ENCODE measurements around the gene C6orf15.

Gene C6orf15

DNA sequence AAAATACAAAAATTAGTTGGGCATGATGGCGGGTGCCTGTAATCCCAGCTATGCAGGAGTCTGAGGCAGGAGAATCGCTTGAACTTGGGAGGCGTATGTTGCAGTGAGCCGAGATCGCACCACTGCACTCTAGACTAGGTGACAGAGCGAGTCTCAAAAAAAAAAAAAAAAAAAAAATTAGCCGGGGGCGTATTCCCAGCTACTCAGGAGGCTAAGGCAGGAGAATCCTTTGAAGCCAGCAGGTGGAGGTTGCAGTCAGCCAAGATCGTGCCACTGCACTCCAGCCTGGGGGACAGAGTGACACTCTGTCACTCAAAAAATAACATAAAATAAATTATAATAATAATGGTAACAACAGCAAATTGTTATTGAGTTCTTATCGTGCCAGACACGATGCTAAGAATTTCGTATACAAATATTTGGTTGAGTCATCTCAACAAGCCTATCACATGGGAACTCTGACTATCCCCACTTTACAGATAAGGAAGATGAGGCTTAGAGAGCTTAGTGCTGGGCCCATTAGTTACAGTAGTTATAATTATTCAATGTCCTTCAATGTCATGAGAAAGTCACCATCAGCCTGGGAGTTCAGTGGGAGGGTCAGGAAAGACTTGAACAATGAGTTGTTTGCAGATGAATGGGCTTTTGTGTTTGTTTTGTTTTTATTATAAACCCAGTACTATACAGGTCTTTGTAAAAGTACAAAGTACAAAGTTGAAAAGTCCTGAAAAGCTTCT, 19.4 kb downstream of the C6orf15 start:
- H3K9me2 ChIP-seq (ENCODE audit: low read depth, low read length) = no peaks in the 10 kb centered on the region
- no peaks in the 10 kb centered on the region for H3K36me3 ChIP-seq (ENCODE audit: insufficient read depth, low read length)
- no peak overlapping the region for H3K9ac ChIP-seq (ENCODE audit: low read length)
- no peaks in the 10 kb centered on the region for H4K20me1 ChIP-seq (ENCODE audit: insufficient read depth, low read length)
- TF ChIP-seq, protein P1, sequence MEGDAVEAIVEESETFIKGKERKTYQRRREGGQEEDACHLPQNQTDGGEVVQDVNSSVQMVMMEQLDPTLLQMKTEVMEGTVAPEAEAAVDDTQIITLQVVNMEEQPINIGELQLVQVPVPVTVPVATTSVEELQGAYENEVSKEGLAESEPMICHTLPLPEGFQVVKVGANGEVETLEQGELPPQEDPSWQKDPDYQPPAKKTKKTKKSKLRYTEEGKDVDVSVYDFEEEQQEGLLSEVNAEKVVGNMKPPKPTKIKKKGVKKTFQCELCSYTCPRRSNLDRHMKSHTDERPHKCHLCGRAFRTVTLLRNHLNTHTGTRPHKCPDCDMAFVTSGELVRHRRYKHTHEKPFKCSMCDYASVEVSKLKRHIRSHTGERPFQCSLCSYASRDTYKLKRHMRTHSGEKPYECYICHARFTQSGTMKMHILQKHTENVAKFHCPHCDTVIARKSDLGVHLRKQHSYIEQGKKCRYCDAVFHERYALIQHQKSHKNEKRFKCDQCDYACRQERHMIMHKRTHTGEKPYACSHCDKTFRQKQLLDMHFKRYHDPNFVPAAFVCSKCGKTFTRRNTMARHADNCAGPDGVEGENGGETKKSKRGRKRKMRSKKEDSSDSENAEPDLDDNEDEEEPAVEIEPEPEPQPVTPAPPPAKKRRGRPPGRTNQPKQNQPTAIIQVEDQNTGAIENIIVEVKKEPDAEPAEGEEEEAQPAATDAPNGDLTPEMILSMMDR (IDR thresholded peaks at IDR 0.05; ENCODE audit: low read length) = no peak
- TF ChIP-seq EZH2 (IDR thresholded peaks at IDR 0.05; ENCODE audit: borderline replicate concordance, low read length) = no peak
- H3K4me1 ChIP-seq (ENCODE audit: insufficient read depth, low read length, severe bottlenecking) = no peaks in the 10 kb centered on the region
- H3K27me3 ChIP-seq (ENCODE audit: insufficient read depth, low read length) = peaks cover 5% of the 10 kb centered on the region; the same call in 1 of the 2 replicates
- H3K4me2 ChIP-seq (ENCODE audit: low read length) = no peak overlapping the region
- no peak overlapping the region for H2AFZ ChIP-seq (ENCODE audit: low read length)
- H3K27ac ChIP-seq (ENCODE audit: low read depth, low read length, poor library complexity, severe bottlenecking) = no peak overlapping the region
- H3K4me3 ChIP-seq (ENCODE audit: low read depth, low read length, poor library complexity, severe bottlenecking) = no peak overlapping the region
- no peaks in the 10 kb centered on the region for H3F3A ChIP-seq (ENCODE audit: insufficient read depth, low read length)
- no peaks in the 10 kb centered on the region for H3K79me2 ChIP-seq (ENCODE audit: insufficient read depth, low read length)
- no peaks in the 10 kb centered on the region for H3K9me3 ChIP-seq (ENCODE audit: low read length)

DNA sequence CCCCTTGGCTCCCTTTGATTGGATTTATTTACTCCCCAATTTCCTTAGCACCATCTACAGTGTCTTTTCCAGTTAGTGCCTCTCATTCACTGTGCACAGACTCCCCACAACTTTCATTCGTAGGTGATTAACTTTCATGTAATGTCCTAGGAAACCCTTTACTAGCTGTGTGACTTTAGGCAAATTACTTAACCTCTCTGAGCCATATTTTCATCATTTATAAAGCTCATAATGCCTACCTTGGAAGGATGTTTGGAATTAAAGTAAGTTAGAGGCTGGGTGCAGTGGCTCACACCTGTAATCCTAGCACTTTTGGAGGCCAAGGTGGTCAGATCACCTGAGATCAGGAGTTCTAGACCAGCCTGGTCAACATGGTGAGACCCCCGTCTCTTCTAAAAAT, 20.1 kb downstream of the C6orf15 start:
- Histone ChIP-seq H3F3A (ENCODE audit: insufficient read depth, low read length) (no peaks in the 10 kb centered on the region), H3K9ac (ENCODE audit: low read length) (no peak overlapping the region), H3K36me3 (ENCODE audit: insufficient read depth, low read length) (no peaks in the 10 kb centered on the region), H3K4me1 (ENCODE audit: insufficient read depth, low read length, severe bottlenecking) (no peaks in the 10 kb centered on the region), H3K27ac (ENCODE audit: low read depth, low read length, poor library complexity, severe bottlenecking) (no peak overlapping the region), H3K9me3 (ENCODE audit: low read length) (no peaks in the 10 kb centered on the region), H3K27me3 (ENCODE audit: insufficient read depth, low read length) (peaks cover 5% of the 10 kb centered on the region; the same call in 1 of the 2 replicates), H3K79me2 (ENCODE audit: insufficient read depth, low read length) (no peaks in the 10 kb centered on the region), H3K9me2 (ENCODE audit: low read depth, low read length) (no peaks in the 10 kb centered on the region), H3K4me3 (ENCODE audit: low read depth, low read length, poor library complexity, severe bottlenecking) (no peak overlapping the region), H2AFZ (ENCODE audit: low read length) (no peak overlapping the region), H3K4me2 (ENCODE audit: low read length) (no peak overlapping the region), H4K20me1 (ENCODE audit: insufficient read depth, low read length) (no peaks in the 10 kb centered on the region)
- TF ChIP-seq, protein P1 (IDR thresholded peaks at IDR 0.05; ENCODE audit: low read length) = no peak
- no peak for TF ChIP-seq EZH2 (IDR thresholded peaks at IDR 0.05; ENCODE audit: borderline replicate concordance, low read length)

DNA sequence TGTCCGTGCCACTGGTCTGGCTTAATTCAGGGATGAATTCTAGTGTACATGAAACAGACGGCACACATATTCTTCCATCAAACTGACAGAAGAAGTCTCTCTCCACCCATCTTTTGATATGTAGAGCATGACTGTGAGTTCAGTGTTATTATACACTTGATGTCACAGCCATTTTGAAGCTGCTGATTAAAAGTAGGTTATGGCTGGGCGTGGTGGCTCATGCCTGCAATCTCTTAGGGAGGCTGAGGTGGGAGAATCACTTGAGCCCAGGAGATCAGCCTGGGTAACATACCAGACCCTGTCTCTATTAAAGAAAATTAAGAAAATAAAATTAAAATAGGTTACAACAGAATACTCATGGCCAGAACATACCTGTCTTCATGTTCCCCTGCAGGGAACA, 20.7 kb downstream of the C6orf15 start:
- Histone ChIP-seq H4K20me1 (ENCODE audit: insufficient read depth, low read length) (no peaks in the 10 kb centered on the region), H3K79me2 (ENCODE audit: insufficient read depth, low read length) (no peaks in the 10 kb centered on the region), H3K27ac (ENCODE audit: low read depth, low read length, poor library complexity, severe bottlenecking) (no peak overlapping the region), H3K4me2 (ENCODE audit: low read length) (no peak overlapping the region), H3K9me2 (ENCODE audit: low read depth, low read length) (no peaks in the 10 kb centered on the region), H3K36me3 (ENCODE audit: insufficient read depth, low read length) (no peaks in the 10 kb centered on the region), H3F3A (ENCODE audit: insufficient read depth, low read length) (no peaks in the 10 kb centered on the region), H3K9me3 (ENCODE audit: low read length) (no peaks in the 10 kb centered on the region), H2AFZ (ENCODE audit: low read length) (no peak overlapping the region), H3K9ac (ENCODE audit: low read length) (no peak overlapping the region), H3K27me3 (ENCODE audit: insufficient read depth, low read length) (peaks cover 5% of the 10 kb centered on the region; the same call in 1 of the 2 replicates), H3K4me3 (ENCODE audit: low read depth, low read length, poor library complexity, severe bottlenecking) (no peak overlapping the region), H3K4me1 (ENCODE audit: insufficient read depth, low read length, severe bottlenecking) (no peaks in the 10 kb centered on the region)
- TF ChIP-seq, protein P1 (IDR thresholded peaks at IDR 0.05; ENCODE audit: low read length) = no peak
- TF ChIP-seq EZH2 (IDR thresholded peaks at IDR 0.05; ENCODE audit: borderline replicate concordance, low read length) = no peak
